GM19455 (cell line): ENCODE results near the gene UTP20.
A peak's percentile ranks its signal among the peaks of the same experiment; 100 is the strongest.
"Not testable (repeated sequence)": the region's sequence is repeated elsewhere in the genome, so short reads cannot be mapped to it uniquely, and the experiment has no call there.

Experiments
- ATAC-seq: cut with Tn5 transposase; IDR thresholded peaks from one replicate; pipeline ENCODE4 v1.9.1; 2021; ENCODE audit not compliant: unreplicated experiment

The UTP20 gene

DNA sequence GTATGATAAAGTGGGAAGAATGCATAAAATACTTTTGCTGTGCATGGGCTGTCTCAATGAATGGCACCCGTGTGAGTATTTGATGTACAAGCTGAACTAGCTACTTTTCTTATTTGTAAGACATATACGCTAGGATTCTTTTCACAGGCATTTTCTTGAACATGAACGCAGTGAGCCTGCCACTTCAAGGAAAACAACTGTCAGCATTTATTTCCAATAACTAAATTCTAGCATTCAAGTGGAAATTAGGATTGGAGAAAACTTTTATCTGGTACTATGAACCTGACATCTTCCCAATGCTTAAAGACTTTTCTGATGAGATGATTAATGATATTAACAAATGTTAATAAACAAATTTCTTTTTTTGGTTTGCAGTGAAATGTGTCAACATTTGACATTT, 45.7 kb downstream of the UTP20 start:
- ATAC-seq, result no peak

DNA sequence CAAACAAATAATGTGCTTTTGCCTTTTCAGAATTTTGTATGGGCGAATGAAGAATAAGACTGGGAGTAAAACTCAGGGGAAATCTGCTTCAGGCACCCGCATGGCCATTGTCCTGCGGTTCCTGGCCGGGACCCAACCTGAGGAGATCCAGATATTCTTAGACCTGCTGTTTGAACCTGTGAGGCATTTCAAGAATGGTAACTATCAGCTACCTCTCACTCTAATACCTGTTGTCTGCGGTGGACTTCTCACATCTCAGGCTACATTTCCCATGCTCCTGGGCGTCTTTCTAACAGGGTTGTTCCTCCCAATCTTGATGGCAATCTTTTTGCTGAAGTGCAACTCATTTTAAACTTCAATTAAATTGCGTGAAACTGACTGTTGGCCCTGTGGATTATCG, 47.1 kb downstream of the UTP20 start:
- ATAC-seq, result no peak

DNA sequence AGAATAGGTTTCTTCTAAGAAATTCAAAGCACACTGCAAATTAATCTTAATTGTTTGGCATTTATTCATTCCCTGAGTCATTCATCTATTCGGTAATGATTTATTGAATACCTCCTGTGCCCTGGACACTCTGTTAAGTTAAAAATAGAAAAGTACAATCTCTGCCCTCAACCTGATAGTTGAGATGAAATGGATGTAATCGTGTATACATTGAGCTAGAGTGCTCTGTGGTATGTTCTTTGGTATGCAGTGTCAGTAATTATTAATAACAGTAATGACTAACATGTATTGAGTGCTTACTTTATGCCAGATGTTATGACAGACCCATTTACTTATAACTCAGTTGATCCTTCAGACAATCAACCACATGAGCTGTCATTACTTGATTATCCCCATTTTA, 47.6 kb downstream of the UTP20 start:
- no peak for ATAC-seq

DNA sequence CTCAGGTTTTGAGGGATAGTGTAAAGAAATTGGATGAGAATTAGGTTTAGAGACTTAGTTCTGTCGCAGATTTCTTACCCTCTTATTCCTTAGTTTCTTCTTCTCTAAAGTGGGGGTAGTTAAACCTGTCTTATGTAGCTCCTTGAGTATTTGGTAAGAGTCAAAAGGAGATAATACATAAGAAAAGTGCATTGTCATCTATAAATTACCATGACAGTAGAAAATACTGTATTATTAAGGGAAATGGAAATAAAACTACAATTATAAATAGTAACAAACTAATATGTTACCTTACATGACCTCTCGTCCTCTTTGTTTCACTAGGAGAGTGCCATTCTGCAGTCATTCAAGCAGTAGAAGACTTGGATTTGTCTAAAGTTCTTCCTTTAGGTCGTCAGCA, 49.0 kb downstream of the UTP20 start:
- no peak for ATAC-seq

DNA sequence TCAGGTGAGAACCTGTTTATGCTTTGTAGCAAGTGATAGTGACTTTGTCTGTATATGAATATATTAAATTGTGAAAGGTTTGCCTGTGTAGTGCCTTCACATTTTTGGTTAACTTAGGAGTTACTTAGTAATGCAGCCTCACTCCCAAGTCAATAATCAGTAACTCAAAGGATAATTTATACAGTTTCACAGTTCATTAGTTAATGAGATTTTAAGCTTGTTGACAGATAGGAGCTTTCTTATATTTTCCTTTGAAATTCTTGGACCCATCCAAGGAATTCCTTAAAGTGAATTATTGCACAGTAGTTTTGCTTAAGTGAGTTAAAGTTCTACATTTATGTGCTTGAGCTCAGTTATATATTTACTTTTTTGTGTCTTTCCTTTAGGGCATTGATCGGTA, 50.7 kb downstream of the UTP20 start:
- no peak for ATAC-seq

DNA sequence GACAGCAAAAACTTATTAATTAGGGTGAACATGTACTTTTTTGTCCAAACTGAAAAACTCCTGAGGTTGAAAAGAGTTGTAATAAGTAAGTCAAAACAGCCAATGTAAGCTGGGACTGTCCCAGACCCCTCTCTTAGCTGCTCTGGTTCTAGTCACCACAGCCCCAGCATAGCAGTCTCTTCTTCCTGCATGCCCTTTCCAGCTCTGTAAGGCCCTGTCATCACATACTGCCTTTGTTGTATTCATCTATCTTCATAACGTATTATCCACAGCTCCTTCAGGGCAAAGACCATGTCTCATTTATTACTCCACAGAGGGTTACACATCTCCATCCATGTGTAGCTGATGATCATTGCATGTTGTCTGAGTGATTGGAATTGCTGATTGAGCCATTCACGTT, 56.5 kb downstream of the UTP20 start:
- no peak for ATAC-seq

DNA sequence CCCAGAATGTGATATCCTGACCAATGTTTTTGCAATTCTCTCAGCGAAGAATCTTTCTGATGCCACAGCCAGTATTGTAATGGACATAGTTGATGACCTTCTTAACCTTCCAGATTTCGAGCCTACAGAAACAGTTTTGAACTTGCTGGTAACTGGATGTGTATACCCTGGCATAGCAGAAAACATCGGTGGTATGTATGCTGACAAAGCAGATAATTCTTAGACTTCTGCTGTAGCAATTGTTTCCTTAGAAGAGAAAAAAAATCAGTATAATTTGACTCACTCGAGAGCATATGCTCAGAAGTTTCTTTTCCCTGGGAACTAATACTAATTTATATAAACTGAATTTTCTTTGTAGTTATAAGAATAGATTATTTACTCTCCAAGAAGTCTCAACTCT, 58.2 kb downstream of the UTP20 start:
- ATAC-seq, result no peak

DNA sequence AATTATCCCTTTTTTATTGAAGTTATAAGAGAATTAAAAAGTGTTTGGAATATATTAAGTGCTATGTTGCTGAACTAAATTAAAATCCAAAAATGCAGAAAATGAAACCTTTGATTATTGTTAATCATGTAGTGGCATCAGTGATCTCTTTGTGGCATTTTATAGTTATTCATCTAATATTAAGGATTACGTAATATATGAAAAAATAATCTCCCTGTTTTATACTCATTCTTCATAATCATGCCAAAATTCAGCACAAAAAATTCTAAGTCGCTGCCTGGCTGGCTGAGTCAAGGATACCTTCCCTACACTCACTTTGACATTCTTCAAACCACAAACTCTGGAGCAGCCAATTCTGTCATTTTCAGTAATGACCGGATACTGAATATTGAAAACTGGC, 64.0 kb downstream of the UTP20 start:
- no peak for ATAC-seq

DNA sequence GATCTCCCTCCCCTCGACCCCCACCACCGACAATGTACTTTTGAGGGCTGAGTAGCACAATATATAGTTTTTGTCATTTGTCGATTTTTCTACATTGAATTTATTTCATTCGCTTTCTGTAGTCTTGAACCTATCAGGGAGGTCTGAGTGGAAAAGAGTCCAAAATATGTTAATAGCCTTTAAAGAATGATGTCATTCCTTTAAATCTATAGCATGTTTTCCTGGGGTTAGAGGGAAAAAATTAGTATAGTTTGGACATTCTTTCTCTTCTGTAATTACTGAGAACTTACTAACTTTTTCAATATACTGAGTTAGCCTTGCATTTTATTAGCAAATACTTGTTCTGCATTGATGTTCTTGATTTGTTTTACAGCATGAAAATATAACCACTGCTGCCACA, 71.8 kb downstream of the UTP20 start:
- ATAC-seq, result no peak

DNA sequence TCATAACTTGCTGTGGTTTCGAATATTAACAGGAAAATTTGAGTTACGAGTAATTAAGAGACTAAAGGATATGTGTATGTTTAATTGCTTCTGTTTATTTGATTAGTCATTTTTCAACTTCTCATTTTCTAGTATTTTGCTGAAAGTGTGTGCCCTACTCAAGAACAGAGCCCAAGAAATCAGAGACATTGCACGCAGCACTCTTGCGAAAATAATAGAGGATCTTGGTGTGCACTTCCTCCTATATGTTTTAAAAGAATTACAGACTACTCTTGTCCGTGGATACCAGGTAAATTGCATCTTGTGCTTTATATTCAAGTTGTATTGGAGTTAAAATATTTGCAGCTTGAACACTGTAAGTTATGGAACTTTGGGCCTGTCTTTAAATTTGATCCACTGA, 76.9 kb downstream of the UTP20 start:
- ATAC-seq, result no peak

DNA sequence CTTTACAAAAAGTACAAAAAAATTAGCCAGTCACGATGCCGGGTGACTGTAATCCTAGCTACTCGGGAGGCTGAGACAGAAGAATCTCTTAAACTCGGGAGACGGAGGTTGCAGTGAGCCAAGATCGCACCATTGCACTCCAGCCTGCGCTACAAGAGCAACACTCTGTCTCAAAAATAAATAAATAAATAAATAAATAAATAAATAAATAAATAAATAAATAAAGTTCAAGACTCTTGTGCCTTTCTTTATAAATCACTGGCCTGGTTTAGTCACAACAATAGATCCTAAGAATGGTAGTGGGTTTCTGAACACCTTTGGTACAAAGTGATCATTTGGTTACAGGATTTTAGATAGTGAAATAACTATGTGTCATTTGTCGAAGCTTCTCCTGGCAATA, 81.5 kb downstream of the UTP20 start:
- ATAC-seq, result no peak

DNA sequence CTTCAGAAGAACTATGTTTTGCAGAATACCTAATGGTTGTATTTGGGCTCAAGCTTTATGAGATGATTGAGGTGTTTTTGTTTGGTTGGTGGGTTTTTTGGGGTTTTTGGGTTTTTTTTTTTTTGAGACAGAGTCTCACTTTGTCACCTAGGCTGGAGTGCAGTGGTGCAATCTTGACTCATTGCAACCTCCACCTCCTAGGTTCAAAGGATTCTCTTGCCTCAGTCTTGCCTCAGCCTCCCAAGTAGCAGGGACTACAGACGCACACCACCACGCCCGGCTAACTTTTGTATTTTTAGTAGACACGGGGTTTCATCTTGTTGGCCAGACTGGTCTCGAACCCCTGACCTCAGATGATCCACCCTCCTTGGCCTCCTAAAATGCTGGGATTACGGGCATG, 88.1 kb downstream of the UTP20 start:
- ATAC-seq, result no peak

DNA sequence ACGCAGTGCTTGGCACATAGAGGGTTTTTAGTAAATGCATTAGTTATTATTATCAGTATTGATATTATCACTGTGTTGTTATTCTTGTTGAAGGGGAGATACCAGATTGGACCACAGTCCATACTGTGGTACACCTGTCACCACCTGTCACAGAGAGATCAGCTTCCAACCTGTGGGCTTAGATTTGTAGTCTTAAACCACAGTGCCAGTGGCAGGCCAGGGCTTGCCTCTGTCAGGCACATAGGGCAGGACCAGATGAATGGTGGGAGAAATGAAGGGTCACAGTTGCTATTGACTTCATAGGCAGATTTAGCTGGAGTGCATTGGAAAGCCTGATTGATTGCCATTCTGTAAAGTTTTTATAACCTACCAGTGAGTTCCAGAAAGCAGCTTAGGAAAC, 92.5 kb downstream of the UTP20 start:
- no peak for ATAC-seq

DNA sequence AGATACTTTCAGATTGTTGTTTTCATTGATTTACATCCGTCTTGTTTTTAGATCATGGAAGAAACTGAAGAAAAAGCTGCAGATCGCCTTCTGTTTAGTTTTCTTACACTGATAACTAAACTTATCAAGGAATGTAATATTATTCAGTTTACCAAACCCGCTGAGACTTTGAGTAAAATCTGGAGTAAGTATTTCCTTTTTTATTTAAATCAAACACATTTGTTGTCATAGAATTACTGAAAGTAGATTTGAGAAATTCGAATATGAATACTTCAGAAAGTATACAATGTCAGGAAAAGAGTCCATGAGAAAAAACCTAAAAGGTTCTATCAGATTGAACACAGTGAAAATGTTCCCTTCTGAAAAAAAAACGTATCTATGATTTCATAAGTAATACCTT, 95.7 kb downstream of the UTP20 start:
- no peak for ATAC-seq

DNA sequence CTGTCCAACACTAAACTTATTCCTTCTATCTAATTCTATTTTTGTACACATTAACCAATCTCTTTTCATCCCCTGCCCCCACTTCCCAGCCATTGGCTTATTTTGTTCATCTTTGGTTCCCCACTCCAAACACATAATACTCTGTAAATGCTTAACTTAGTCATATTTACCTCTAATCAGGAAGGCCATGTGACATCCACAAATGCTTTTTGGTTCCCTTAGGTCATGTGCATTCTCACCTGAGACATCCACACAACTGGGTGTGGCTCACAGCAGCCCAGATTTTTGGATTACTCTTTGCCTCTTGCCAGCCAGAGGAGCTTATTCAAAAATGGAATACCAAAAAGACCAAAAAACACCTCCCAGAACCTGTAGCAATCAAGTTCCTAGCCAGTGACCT, 99.2 kb downstream of the UTP20 start:
- no peak for ATAC-seq

DNA sequence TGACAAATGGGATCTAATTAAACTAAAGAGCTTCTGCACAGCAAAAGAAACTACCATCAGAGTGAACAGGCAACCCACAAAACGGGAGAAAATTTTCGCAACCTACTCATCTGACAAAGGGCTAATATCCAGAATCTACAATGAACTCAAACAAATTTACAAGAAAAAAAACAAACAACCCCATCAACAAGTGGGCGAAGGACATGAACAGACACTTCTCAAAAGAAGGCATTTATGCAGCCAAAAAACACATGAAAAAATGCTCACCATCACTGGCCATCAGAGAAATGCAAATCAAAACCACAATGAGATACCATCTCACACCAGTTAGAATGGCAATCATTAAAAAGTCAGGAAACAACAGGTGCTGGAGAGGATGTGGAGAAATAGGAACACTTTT, 111.3 kb downstream of the UTP20 start:
- not testable (repeated sequence) for ATAC-seq

DNA sequence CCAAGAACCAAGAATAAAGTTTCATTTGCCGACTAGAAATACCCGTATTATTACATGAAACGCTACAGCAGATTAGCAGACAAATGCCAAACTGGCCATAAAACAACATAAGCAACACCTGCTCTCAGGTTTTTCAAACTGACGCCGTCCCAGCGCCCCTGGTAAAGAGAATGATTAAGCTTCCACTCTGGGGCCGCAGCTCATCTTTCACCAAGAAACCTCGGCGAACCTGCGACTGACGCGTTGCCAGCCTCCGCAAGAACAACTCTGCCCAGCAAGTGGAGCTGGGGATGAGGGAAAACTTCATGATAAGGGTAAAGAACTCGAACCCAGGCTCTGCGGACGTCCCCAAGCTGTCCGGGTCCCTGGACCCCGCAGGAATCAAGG, 127.1 kb downstream of the UTP20 start:
- peak; percentile 20 for ATAC-seq

DNA sequence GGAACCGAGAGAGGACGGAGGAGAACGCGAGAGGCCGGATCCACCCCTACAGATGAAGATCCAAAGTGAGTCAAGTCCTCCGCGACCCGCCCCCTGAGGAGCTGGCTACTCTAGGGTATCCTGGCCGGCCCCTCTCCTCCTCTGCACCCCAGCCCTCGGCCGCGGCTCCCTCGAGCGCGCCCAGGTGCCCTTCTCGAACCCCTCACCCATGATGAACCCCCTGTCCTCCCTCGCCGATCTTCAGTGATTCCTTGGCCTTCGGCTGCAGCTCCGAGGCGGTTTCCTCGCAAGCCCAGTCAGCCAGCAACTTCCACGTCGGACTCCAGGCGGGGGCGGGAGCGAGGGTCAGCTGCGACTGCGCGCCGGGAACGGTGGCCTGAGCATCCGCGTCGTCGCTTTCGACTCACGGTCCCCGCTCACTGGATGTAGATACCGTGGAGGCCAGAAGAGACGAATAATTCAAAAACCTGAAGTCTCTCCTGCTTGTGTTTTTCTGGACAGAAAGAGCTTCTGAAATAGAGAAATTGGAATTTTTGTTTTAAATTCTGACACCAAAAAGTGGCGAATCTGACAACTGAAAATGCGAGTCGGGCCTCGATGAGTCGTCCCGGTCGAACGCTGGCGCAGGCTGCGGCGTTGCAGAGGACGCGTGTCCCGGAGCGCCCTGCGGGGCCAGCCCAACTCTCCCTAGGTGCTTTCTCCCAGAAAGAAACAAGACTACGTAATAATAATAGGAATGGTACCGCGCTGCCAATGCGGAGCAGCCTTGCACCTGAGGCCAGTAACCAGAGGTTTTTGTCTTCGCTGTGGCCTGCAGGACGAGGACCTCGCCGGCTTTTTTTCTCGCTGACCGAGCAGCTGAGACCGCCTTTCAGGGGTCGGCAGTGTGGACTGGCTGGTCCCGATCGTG, 127.8 kb downstream of the UTP20 start, which contains the start of gene ARL1:
TSS of gene ARL1 (minus strand) at position 337 of the 910 bp plus-strand sequence. CDS start at position 210, 127 bp downstream.
- ATAC-seq, result peak; percentile 79

DNA sequence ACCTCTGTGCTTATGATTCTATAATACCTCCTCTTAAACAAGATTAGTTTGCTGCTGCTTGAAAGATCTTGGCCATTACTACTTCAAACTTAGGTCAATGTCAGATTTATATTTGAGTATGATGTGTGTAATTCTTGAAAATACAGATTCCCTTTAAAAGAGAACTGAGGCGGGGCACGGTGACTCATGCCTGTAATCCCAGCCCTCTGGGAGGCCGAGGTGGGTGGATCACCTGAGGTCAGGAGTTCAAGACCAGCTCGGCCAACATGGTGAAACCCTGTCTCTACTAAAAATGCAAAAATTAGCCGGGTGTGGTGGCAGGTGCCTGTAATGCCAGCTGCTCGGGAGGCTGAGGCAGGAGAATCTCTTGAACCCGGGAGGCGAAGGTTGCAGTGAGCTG, 130.3 kb downstream of the UTP20 start:
- ATAC-seq, result not testable (repeated sequence)

DNA sequence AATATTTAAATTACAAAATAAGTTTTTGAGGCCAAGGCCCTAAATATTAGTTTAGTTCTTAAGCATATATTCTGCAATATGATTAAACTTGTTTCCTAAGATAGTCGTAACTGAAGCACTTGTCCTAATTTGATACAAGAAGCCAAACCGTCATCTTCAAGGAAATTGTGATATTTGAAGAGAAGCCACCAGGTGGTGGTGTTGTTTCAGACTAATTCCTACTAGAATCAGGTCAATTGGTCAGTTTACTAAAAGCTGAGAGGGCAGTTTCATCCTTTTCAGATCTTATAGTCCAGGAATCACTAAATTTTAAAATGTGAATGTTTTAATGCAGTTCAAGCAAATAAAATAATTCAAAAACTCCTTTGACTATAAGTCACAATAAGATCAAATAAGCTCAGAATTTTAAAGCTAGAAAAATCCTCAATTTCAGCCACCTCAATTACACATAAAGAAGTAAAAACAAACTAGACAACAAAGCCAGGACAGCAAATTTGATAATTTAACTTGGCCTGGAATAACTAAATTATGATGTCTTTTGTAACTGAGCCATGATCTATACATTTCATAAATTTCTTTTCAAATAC, 134.7 kb downstream of the UTP20 start:
- ATAC-seq, result no peak

DNA sequence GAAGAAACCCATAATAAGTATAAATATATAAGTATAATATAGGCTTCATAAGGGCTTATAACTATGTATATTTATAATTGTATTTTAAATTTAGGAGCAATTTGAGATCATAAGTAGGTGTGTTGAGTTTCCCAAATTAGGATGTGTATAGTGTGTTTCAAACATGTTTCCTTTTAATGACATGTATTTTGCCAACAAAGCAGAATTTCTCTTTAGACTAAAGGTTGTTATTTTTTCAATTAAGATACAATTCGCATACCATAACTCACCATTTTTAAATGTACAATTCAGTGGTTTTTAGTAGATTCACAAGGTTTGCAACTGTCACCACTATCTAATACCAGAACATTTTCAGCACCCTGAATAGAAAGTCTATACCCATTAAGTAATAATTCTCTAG, 135.3 kb downstream of the UTP20 start:
- no peak for ATAC-seq

DNA sequence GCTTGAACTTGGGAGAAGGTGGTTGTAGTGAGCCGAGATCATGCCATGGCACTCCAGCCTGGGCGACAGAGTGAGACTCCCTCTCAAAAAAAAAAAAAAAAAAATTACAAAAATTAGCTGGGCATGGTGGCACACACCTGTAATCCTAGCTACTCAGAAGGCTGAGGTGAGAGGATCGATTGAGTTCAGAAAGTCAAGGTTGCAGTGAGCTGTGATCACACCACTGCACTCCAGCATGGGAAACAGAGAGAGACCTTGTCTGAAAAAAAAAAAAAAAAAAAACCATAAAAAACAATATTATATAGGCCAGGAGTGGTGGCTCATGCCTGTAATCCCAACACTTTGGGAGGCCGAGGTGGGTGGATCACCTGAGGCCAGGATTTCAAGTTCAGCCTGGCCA, 142.2 kb downstream of the UTP20 start:
- ATAC-seq, result not testable (repeated sequence)

DNA sequence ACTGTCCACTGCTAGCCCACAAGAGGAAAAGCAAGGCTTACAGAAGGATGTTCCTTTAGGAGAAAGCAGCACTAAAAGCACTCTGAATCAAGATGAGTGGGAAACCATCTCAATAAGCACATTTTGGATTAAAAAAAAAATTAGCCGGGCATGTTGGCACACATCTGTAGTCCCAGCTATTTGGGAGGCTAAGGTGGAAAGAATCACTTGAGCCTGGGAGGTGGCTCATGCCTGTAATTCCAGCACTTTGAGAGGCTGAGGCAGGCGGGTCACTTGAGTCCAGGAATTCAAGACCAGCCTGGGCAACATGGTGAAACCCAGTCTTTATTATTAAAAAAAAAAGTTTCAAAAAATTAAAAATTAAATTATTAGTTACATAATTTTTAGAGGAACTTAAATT, 144.7 kb downstream of the UTP20 start:
- no peak for ATAC-seq
